ENCODE data around the gene ALK. TPM values are rescaled to one million over a fixed set of nuclear protein-coding genes. Genes with fewer than 3 reads are reported as not detected.

Gene ALK
- total RNA-seq, 1 experiment from 2014 or later, result not detected

DNA sequence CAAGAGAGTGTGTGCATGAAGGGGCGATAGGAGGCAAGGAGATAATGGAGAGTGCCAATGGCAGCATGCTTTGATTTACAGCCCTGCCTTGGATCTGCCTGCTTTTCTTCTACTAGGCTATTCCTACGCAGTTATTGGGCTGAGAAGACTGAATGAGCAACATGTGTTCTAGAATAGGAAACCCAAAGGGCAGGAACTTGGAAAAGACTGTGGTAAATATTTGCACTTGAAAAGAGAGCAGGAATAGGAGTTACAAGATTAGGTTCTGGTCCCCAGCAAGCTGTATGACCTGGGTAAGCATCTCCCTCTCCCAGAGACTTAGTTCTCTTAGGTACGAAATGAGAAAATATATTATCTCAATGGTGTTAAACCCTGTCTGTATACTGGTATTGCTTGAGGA, 438.5 kb downstream of the ALK start:
- H3K36me3 Mint-ChIP-seq (ENCODE audit: insufficient read depth in 1 of 3, low read depth in 3 of 3), result peaks cover 0 to 4% (median 3%) of the 10 kb centered on the region in 3 experiments; a peak in 4 of 7 replicates
- no peaks in the 10 kb centered on the region for H3K27me3 Mint-ChIP-seq (ENCODE audit: low read depth)
- H2BK120ac ChIP-seq (ENCODE audit: low read depth, low read length, poor library complexity, severe bottlenecking), result no peak overlapping the region
- H3K4me1 Mint-ChIP-seq, result peaks cover 0 to 8% of the 10 kb centered on the region in 2 experiments; a peak in 1 of 4 replicates
- no peak overlapping the region for H3K14ac ChIP-seq (ENCODE audit: insufficient read depth, low read length)
- H3K27me3 ChIP-seq (ENCODE audit: insufficient read depth, low read length), result no peaks in the 10 kb centered on the region
- no peak overlapping the region for H3K4me3 Mint-ChIP-seq
- H4K5ac ChIP-seq (ENCODE audit: insufficient read length, low read depth, low read length), result no peak overlapping the region
- no peak overlapping the region for H3K4me2 ChIP-seq (ENCODE audit: insufficient read depth, insufficient read length, low read length)
- no peaks in the 10 kb centered on the region for H3K23me2 ChIP-seq (ENCODE audit: insufficient read length, low read depth, low read length, poor library complexity, severe bottlenecking)
- no peak overlapping the region for H3K23ac ChIP-seq (ENCODE audit: insufficient read length, low read depth, low read length)
- no peaks in the 10 kb centered on the region for H3K9me3 ChIP-seq (ENCODE audit: control insufficient read depth, low read depth, low read length)
- H3K18ac ChIP-seq (ENCODE audit: insufficient read length, low read depth, low read length), result no peak overlapping the region
- H2AFZ ChIP-seq (ENCODE audit: low read length), result no peak overlapping the region
- no peak overlapping the region for H3K27ac ChIP-seq (ENCODE audit: insufficient read length, low read depth, low read length)
- peaks cover 3 to 6% of the 10 kb centered on the region in 2 experiments for H3K9me3 Mint-ChIP-seq
- H2BK5ac ChIP-seq (ENCODE audit: insufficient read length, low read length), result no peak overlapping the region
- no peak overlapping the region for H3K56ac ChIP-seq (ENCODE audit: insufficient read length, low read depth, low read length)
- no peak overlapping the region for H3K4ac ChIP-seq (ENCODE audit: low read depth, low read length)
- H4K91ac ChIP-seq (ENCODE audit: insufficient read length, low read depth, low read length), result no peak overlapping the region
- H2BK20ac ChIP-seq (ENCODE audit: low read depth, low read length, poor library complexity, severe bottlenecking), result no peak overlapping the region
- no peak overlapping the region for H2BK15ac ChIP-seq (ENCODE audit: low read depth, low read length)
- H3K9ac ChIP-seq (ENCODE audit: extremely low read depth, insufficient read length, low read length), result no peak overlapping the region
- no peak overlapping the region for H2BK12ac ChIP-seq (ENCODE audit: insufficient read length, low read depth, low read length)
- no peaks in the 10 kb centered on the region for H3K4me1 ChIP-seq (ENCODE audit: insufficient read depth, low read length)
- H3K27ac Mint-ChIP-seq, result no peak overlapping the region
- no peaks in the 10 kb centered on the region for H3K79me2 ChIP-seq (ENCODE audit: insufficient read depth, low read length)
- H3T11ph ChIP-seq (ENCODE audit: low read length), result no peak overlapping the region
- H4K20me1 ChIP-seq (ENCODE audit: control insufficient read depth, insufficient read depth, insufficient read length), result no peaks in the 10 kb centered on the region
- no peak overlapping the region for H4K8ac ChIP-seq (replicated peaks; ENCODE audit: insufficient read length, low read depth, low read length)
- no CpG with 5 or more reads among the region's 3 CpGs for WGBS (ENCODE audit: extremely low coverage, insufficient read length, low lambda C conversion rate)
- TF ChIP-seq, protein P1, sequence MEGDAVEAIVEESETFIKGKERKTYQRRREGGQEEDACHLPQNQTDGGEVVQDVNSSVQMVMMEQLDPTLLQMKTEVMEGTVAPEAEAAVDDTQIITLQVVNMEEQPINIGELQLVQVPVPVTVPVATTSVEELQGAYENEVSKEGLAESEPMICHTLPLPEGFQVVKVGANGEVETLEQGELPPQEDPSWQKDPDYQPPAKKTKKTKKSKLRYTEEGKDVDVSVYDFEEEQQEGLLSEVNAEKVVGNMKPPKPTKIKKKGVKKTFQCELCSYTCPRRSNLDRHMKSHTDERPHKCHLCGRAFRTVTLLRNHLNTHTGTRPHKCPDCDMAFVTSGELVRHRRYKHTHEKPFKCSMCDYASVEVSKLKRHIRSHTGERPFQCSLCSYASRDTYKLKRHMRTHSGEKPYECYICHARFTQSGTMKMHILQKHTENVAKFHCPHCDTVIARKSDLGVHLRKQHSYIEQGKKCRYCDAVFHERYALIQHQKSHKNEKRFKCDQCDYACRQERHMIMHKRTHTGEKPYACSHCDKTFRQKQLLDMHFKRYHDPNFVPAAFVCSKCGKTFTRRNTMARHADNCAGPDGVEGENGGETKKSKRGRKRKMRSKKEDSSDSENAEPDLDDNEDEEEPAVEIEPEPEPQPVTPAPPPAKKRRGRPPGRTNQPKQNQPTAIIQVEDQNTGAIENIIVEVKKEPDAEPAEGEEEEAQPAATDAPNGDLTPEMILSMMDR (conservative IDR thresholded peaks at IDR 0.05), result no peak
- no peak for DNase-seq
- no peak overlapping the region for H2AK5ac ChIP-seq (ENCODE audit: insufficient read length, low read length)
- H3K79me1 ChIP-seq (ENCODE audit: insufficient read depth, low read depth, low read length, poor library complexity, severe bottlenecking), result no peaks in the 10 kb centered on the region
